ENCODE results near the gene LLPH.

- no peak for TF ChIP-seq CTCF (IDR thresholded peaks at IDR 0.05)
- no peak for TF ChIP-seq ZFX (IDR thresholded peaks at IDR 0.05; ENCODE audit: borderline replicate concordance)
These were observed 17.1 kb downstream of the LLPH start for GRCh38 chr12:66113471-66113870.

All from 22Rv1 (cell line).